ENCODE data around the gene SLC7A8.

Gene SLC7A8

DNA sequence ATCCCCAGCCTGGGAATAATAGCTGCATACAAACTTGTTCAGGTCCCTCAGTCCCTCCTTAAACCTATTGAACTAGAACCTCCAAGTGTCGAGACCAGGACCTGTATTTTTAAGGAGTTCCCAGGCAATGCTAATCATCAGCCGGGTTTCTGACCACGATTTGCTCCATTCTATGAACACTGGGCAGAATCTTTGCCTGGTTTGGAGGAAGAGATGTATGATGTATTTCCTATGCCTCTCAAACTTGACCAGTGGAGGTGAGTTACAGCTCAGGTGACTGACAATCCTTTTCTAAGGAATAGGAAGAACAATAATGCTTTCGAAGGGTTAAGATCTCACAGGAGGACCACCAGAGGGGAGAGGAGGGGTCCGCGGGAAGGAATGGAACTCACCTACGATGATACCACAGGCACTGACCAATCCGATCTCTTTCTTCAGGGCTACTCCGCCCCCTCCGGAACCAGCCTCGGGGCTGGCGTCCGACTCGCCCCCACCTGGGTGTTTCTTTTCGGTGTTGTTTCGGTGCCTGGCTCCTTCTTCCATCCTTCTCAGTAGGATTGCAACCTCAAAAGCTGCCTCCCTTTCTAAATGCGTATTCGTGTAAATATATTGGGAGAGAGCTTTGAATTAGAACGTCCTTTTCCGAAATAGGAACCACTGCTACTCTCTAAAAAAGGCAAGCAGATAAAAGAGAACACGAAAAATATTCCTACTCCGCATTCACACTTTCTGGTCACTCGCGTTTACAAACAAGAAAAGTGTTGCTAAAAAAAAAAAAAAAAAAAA lies 895 bp downstream of the SLC7A8 start:
- DNase-seq, result no peak

DNA sequence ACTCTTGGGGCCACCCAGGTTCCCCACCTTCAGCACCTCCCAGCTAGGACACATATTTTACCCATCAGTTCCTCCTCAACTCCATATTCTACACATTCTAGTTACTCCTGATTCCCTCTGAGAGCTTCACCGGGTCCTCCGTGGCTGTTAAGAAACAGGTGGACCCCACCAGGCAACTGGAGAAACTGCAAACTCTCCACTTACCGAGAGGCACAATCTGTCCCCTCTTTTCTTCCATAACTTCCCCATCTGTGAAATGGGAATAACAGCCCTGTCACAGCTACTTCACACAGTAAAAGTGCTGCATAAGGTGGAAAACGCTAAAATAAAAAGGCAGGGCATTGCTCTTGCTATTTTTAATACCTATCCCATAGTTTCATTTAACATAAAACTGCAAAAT lies 1.5 kb downstream of the SLC7A8 start:
- DNase-seq, result no peak

DNA sequence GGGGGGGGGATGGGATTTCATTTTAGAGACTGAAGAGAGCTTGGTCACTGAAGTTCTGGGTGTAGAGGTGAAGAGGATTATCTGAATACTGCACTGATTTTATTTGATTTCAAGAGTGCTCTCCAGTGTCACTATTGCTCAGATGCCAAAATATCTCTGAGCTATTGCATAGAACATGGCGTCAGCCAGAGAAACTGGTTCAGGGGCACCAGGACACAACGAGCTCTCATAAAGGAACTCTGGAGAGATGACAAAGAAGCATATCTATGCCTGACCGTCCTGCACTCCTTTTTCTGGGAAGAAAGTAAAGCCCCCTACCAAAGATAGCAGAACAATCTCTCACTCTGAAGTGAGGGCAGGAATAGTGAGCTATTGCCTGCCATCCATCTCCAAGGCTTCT lies 2.0 kb downstream of the SLC7A8 start:
- DNase-seq, result no peak

DNA sequence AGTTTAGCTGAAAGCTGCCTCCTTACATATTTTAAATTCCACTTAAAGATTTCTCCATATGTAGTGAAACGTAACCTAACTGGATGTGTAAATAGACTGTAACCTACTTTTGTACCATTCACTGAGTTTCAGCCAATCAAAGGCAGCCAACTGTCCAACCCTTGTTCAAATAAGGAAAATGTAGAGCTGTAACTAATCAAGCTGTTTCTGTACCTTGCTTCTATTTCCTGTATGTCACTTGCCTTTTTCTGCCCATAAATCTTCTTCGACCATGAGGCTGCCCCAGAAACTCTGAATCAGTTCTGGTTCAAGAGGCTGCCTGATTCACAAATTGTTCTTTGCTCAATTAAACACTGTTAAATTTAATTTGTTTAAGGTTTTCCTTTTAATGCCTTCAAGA lies 6.3 kb downstream of the SLC7A8 start:
- no peak for DNase-seq

GRCh38 chr14:23175823-23176222 lies 7.6 kb downstream of the SLC7A8 start:
- no peak for DNase-seq

GRCh38 chr14:23174296-23175184 lies 8.9 kb downstream of the SLC7A8 start:
- no peak for DNase-seq

DNA sequence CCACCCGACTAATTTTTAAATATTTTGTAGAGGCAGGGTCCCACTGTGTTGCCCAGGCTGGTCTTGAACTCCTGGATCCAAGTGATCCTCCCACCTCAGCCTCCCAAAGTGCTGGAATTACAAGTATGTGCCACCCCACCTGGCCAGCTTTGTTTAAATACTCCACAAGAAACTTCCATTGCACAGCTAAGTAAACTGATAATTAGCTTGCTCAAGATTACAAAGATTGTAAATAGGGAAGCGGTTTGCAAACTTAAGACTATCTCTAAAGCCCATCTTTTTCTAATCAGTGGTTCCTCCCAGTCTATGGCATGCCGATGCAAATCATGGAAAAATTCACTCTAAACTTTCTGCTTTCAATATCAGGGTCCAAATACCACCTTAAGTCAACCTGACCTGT lies 9.7 kb downstream of the SLC7A8 start:
- DNase-seq, result no peak

GRCh38 chr14:23173031-23173430 lies 10.4 kb downstream of the SLC7A8 start:
- DNase-seq, result no peak

DNA sequence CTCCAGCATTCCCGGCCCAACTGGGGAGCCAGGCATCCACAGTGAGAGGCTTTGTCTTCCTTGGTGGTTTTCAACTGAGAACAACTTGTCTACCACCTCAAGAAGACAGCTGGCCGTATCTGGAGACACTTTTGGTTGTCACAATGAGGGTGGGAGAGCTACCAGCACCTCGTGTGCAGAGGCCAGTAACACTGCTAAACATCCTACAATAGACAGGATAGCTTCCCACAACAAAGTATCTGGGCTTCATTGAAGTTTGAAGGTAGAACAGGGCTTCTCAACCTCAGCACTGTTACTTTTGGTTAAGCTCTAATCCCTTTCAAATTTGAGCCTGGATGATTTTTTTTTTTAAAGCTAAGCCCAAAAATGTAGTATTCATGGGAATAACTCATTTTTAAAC lies 10.9 kb downstream of the SLC7A8 start:
- DNase-seq, result no peak

DNA sequence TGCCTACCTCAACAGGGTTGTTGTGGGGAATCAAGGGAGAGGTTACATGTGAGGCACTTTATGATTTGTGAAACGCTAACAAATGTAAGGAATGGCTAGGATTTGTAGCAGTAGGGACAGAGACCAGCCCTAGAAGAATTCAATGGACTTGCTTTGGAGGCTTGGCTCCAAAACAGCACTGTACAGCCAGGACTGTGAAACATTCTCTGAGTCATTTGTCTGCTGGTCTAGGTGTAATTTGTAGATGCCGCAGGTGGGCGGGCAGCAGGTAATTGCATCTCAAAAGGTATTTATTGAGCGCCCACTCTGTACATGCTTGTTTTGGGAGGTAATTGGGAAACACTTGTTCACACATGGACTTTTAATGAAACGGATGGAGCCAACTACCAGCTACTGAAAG lies 11.4 kb downstream of the SLC7A8 start:
- DNase-seq, result no peak

GRCh38 chr14:23171222-23171975 lies 12.1 kb downstream of the SLC7A8 start:
- DNase-seq, result no peak

- DNase-seq, result no peak
Measured at GRCh38 chr14:23169622-23170021, 13.8 kb downstream of the SLC7A8 start.

DNA sequence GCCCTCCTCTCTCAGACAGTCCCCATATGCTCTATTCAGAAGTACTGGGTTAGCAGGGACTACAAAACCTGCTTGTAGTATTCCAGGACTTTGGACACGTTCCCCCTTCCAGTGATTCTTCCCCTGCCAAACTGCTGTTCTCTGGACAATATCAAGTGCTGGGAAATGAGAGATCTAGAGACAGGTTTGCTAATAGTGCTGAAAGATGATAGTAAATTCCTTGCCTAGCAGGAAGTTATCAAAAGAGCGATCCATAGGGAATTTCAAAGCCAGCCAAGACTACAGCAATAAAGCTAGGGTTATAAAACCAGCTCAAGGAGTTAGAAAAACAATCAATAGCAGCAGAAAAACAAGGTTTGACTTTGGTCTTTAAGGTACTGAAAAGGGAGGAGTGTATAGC lies 15.2 kb downstream of the SLC7A8 start:
- no peak for DNase-seq

DNA sequence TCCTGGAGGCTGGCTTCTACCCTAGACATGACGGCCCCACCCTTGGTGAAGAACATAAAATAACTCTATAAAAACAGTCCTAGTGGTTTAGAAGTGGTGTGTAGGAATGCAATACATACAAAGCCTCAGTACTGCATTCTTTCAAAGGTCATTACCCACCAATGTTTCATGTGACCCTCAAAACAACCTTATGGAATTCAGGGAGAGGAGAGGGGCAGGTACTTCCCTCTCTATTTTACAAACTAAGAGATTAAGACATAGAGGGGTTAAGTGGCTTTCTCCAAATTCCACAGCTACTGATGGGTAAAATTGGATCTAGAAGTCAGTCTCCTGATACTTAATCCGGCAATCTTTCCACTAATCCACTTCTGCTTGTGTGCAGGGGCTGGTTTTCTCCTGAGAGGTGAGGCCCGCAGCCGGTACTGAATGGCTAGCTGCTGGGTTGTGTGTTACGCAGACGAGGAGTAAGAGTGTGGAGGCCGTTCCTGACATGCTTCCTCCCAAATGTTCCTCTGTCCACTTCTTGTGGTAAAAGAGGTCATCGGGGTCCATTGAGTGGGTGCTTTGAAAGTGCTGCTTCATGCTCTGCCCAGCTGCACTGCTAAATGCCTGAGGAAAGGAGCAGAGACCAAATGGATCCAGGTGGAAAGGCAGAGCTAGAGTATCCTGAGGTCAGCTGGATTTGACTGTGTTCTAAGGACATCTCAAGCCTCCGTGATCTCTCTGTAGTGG lies 16.2 kb downstream of the SLC7A8 start:
- no peak for DNase-seq

DNA sequence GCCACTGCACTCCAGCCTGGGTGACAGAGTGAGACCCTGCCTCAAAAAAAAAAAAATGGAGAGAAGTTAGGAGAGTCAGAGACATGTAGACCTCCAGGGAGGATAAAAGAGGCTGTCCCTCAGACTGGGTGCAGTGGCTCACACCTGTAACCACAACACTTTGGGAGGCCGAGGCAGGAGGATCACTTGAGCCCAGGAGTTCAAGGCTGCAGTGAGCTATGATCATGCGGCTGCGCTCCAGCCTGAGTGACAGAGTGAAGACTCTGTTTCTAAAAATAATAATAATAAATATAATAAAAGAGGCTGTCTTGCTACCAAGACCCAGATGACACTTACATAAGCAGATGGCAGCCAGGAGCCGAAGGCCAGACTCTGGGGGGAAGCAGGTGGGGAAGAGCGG lies 18.5 kb downstream of the SLC7A8 start:
- no peak for DNase-seq

GRCh38 chr14:23164250-23164649 lies 19.2 kb downstream of the SLC7A8 start:
- no peak for DNase-seq

GRCh38 chr14:23163830-23164229 lies 19.6 kb downstream of the SLC7A8 start:
- no peak for DNase-seq

DNA sequence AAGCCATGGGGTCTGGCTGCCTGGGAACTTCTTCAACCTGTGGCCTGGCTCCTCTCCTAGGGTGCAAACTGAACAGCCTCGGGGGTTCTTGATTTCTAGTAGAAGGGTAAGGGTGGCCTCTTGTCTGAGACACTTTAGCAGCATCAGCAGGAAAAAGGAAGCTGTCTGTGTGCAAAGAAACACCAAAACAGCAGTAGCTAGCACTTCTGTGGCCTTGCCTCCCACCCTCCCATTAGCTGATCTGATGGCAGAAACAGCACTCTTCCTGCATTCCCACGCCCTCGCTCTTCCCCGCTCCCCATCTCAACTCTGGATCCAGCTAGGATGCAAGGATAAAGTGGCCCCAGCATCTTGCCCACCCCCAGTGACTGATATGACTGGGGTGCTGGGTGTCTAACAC lies 20.7 kb downstream of the SLC7A8 start:
- no peak for DNase-seq

- no peak for DNase-seq
Measured at GRCh38 chr14:23162005-23162404, 21.5 kb downstream of the SLC7A8 start.

DNA sequence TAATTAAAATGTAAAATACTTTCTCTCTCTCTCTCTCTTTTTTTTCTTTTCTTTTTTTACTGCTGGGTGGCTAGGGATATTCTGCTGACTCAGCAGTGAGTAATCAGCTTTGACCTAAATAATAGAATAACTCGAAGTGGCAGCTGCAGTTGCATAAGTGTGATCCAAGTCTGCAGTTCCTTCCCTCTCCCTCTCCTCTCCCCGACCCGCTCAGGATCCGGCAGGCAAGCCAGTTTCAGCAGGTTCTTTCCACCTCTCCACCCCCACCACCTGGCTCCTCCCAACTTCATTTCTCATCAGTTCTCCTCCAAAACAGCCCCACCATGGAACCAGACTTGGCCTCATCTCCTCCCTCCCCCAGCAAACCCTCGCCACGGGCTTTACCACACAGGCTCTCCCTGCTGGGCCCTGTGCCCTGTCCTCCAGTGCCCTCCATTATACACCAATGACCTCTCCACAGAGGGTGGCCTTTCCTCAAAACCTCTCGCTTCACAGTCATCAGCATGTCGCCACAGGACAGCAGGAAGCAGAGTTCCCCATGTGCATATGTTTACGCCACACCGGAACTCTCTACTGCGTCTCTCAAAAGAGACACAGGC lies 22.4 kb downstream of the SLC7A8 start:
- DNase-seq, result no peak

DNA sequence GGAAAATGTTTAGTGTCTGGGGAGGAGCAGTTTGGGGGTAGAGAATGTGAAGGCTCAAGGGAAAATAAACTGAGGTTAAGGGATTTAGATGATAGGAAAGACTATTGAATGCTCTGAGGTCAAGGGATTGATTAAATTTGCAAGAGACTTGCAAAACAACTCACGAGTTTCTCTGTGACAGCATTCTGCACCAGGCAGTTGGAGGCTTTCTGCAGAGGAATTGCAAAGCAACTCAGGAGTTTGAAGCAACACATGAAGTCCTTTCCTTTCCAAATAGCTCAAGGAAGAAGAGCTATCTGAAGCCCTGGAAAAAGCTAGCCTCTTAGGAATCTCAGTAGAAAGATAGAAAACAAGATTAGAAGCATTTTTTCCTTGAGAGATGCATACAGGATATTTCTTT lies 23.9 kb downstream of the SLC7A8 start:
- no peak for DNase-seq

GRCh38 chr14:23158779-23159178 lies 24.7 kb downstream of the SLC7A8 start:
- DNase-seq, result no peak

Data from NCI-H2107 (cell line).